Measurements from ENCODE around the gene WEE1. TPM values are rescaled to one million over a fixed set of nuclear protein-coding genes. Genes with fewer than 3 reads are reported as not detected.

WEE1 gene
- total and polyA plus RNA-seq, 2 experiments from 2014 or later = 79.2 to 101 TPM

DNA sequence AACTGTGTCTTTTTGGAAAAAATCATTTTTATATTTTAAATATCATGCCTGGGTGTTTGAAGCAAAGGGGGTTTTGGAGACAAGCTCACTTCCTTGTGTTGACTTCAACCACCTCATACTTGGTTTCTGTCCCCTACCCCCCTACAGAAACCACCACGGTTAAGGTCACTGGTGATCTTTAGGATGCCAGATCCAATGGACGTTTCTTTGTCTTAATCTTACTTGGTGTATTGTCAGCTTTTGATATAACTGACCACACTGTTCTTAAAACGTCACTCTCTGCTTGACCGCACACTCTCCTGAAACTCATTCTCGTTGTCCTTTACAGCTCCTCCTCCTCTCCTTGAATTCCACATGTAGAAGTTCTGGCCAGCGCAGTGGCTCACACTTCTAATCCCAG lies 55.6 kb downstream of the WEE1 start:
- H3K4me1 ChIP-seq (ENCODE audit: insufficient read depth) = no peaks in the 10 kb centered on the region
- TF ChIP-seq EZH2phosphoT487 (IDR thresholded peaks at IDR 0.05; ENCODE audit: low read depth, severe bottlenecking, unreplicated experiment) = no peak
- TF ChIP-seq, protein P1, sequence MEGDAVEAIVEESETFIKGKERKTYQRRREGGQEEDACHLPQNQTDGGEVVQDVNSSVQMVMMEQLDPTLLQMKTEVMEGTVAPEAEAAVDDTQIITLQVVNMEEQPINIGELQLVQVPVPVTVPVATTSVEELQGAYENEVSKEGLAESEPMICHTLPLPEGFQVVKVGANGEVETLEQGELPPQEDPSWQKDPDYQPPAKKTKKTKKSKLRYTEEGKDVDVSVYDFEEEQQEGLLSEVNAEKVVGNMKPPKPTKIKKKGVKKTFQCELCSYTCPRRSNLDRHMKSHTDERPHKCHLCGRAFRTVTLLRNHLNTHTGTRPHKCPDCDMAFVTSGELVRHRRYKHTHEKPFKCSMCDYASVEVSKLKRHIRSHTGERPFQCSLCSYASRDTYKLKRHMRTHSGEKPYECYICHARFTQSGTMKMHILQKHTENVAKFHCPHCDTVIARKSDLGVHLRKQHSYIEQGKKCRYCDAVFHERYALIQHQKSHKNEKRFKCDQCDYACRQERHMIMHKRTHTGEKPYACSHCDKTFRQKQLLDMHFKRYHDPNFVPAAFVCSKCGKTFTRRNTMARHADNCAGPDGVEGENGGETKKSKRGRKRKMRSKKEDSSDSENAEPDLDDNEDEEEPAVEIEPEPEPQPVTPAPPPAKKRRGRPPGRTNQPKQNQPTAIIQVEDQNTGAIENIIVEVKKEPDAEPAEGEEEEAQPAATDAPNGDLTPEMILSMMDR (IDR thresholded peaks at IDR 0.05; ENCODE audit: poor library complexity) = no peak
- TF ChIP-seq EZH2 (IDR thresholded peaks at IDR 0.05; ENCODE audit: borderline replicate concordance) = no peak
- 95% methylated on average over 6 of the region's 6 CpGs for WGBS (ENCODE audit: low lambda C conversion rate, missing lambda C conversion rate)

GRCh38 chr11:9633679-9634078 lies 60.2 kb downstream of the WEE1 start:
- Histone ChIP-seq H3K79me2 (no peaks in the 10 kb centered on the region), H3K4me1 (ENCODE audit: insufficient read depth) (no peaks in the 10 kb centered on the region), H3K9me3 (ENCODE audit: low read depth) (no peaks in the 10 kb centered on the region), H2AFZ (no peak overlapping the region), H3K36me3 (replicated peaks; ENCODE audit: insufficient read depth, low read depth) (no peaks in the 10 kb centered on the region), H4K20me1 (ENCODE audit: insufficient read depth, poor library complexity, severe bottlenecking) (no peaks in the 10 kb centered on the region), H3K4me2 (no peak overlapping the region), H3K27ac (no peak overlapping the region), H3K27me3 (no peaks in the 10 kb centered on the region), H3K4me3 (no peak overlapping the region), H3K9me2 (replicated peaks; ENCODE audit: insufficient read depth) (no peaks in the 10 kb centered on the region)
- TF ChIP-seq EZH2 (IDR thresholded peaks at IDR 0.05; ENCODE audit: borderline replicate concordance) (no peak), EZH2phosphoT487 (IDR thresholded peaks at IDR 0.05; ENCODE audit: low read depth, severe bottlenecking, unreplicated experiment) (no peak)
- TF ChIP-seq, protein P1 (IDR thresholded peaks at IDR 0.05; ENCODE audit: poor library complexity) = no peak
- DNase-seq (ENCODE audit: low spot score) = no peak
- 92% methylated on average over 2 of the region's 2 CpGs for whole genome bisulfite sequencing (ENCODE audit: low lambda C conversion rate, missing lambda C conversion rate)

More for the DNA sequence above, 55.6 kb downstream of the WEE1 start:
- H3K27me3 ChIP-seq = no peaks in the 10 kb centered on the region
- H3K4me3 ChIP-seq = no peak overlapping the region
- H4K20me1 ChIP-seq (ENCODE audit: insufficient read depth, poor library complexity, severe bottlenecking) = no peaks in the 10 kb centered on the region
- H3K79me2 ChIP-seq = no peaks in the 10 kb centered on the region
- no peaks in the 10 kb centered on the region for H3K36me3 ChIP-seq (replicated peaks; ENCODE audit: insufficient read depth, low read depth)
- no peaks in the 10 kb centered on the region for H3K9me3 ChIP-seq (ENCODE audit: low read depth)
- no peak for DNase-seq (ENCODE audit: low spot score)
- no peaks in the 10 kb centered on the region for H3K9me2 ChIP-seq (replicated peaks; ENCODE audit: insufficient read depth)
- no peak overlapping the region for H2AFZ ChIP-seq
- no peak overlapping the region for H3K4me2 ChIP-seq
- H3K27ac ChIP-seq = no peak overlapping the region

GRCh38 chr11:9636691-9637090 lies 63.2 kb downstream of the WEE1 start:
- Histone ChIP-seq H2AFZ (no peak overlapping the region), H3K27ac (no peak overlapping the region), H3K9me3 (ENCODE audit: low read depth) (no peaks in the 10 kb centered on the region), H3K9me2 (replicated peaks; ENCODE audit: insufficient read depth) (no peaks in the 10 kb centered on the region), H3K27me3 (no peaks in the 10 kb centered on the region), H3K4me1 (ENCODE audit: insufficient read depth) (no peaks in the 10 kb centered on the region), H3K36me3 (replicated peaks; ENCODE audit: insufficient read depth, low read depth) (no peaks in the 10 kb centered on the region), H3K4me3 (no peak overlapping the region), H4K20me1 (ENCODE audit: insufficient read depth, poor library complexity, severe bottlenecking) (no peaks in the 10 kb centered on the region), H3K79me2 (no peaks in the 10 kb centered on the region), H3K4me2 (no peak overlapping the region)
- DNase-seq (ENCODE audit: low spot score) = no peak
- no peak for TF ChIP-seq EZH2 (IDR thresholded peaks at IDR 0.05; ENCODE audit: borderline replicate concordance)
- TF ChIP-seq, protein P1 (IDR thresholded peaks at IDR 0.05; ENCODE audit: poor library complexity) = no peak
- TF ChIP-seq EZH2phosphoT487 (IDR thresholded peaks at IDR 0.05; ENCODE audit: low read depth, severe bottlenecking, unreplicated experiment) = no peak
- 100% methylated on average over 1 of the region's 1 CpG for WGBS (ENCODE audit: low lambda C conversion rate, missing lambda C conversion rate)

- H3K36me3 ChIP-seq (replicated peaks; ENCODE audit: insufficient read depth, low read depth) = no peaks in the 10 kb centered on the region
- H3K9me2 ChIP-seq (replicated peaks; ENCODE audit: insufficient read depth) = no peaks in the 10 kb centered on the region
- H3K4me1 ChIP-seq (ENCODE audit: insufficient read depth) = no peaks in the 10 kb centered on the region
- TF ChIP-seq, protein P1 (IDR thresholded peaks at IDR 0.05; ENCODE audit: poor library complexity) = no peak
- no peak for TF ChIP-seq EZH2 (IDR thresholded peaks at IDR 0.05; ENCODE audit: borderline replicate concordance)
- no peak for TF ChIP-seq EZH2phosphoT487 (IDR thresholded peaks at IDR 0.05; ENCODE audit: low read depth, severe bottlenecking, unreplicated experiment)
- no peak overlapping the region for H2AFZ ChIP-seq
- 82% methylated on average over 5 of the region's 5 CpGs for WGBS (ENCODE audit: low lambda C conversion rate, missing lambda C conversion rate)
- no peaks in the 10 kb centered on the region for H3K27me3 ChIP-seq
- no peak for DNase-seq (ENCODE audit: low spot score)
- no peak overlapping the region for H3K4me2 ChIP-seq
- no peaks in the 10 kb centered on the region for H3K9me3 ChIP-seq (ENCODE audit: low read depth)
- no peak overlapping the region for H3K27ac ChIP-seq
- no peaks in the 10 kb centered on the region for H3K79me2 ChIP-seq
- H4K20me1 ChIP-seq (ENCODE audit: insufficient read depth, poor library complexity, severe bottlenecking) = no peaks in the 10 kb centered on the region
- H3K4me3 ChIP-seq = no peak overlapping the region
These were observed 65.6 kb downstream of the WEE1 start for GRCh38 chr11:9639099-9639498.

Measured in hepatocyte (in vitro differentiated cells).